ENCODE measurements around the gene LHPP. TPM values are rescaled to one million over a fixed set of nuclear protein-coding genes. Genes with fewer than 3 reads are reported as not detected.

LHPP gene
- total and polyA plus RNA-seq, 2 donors (not counting 1 experiment from before 2014, with no cell fraction given), result 10.2 to 15.6 TPM

DNA sequence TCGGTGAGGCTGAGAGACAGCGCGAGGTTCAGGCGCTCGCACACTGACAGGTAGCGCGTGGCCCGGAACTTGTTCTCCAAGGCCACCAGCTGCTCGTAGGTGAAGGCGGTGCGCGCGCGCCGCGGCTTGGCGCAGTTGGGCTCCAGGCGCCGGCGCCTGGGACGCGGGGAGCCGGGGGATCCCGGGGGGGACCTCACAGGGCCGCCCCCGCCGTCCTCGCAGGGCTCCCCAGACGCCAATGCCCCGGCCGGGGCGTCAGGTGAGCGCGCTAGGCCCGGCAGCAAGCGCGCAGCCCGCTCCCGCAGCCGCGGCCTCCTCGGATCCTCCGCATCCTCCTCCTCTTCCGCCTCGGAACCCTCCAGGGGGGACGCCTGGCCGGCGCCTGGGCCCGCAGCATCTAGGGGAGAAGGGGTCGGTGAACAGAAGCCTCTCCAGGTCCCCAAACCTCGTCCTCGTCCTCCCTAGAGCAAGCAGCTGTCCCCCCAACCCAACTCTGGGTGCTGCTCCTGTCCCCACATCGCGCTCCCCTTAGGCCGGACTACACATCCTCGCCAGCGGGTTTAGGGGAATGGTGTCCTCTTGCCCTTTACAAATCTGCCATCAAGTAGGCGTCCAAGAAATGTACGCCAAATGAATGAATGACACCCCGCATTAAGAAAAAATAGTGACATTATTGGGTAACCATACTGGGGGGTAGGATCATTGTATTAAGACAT, 13.7 kb upstream of the LHPP start:
- Histone ChIP-seq H3K4me3 (replicated peaks in 1 of 4; ENCODE audit: control extremely low read depth in 1 of 4, insufficient read depth in 1 of 4, low read depth in 3 of 4, low read length in 4 of 4) (no peak overlapping the region), H2AFZ (ENCODE audit: low read length) (no peak overlapping the region), H3K4me2 (ENCODE audit: extremely low read depth, insufficient read depth, low read length) (no peak overlapping the region), H3K9me3 (ENCODE audit: control insufficient read depth, insufficient read depth, low read depth, low read length) (no peaks in the 10 kb centered on the region), H3K27me3 (ENCODE audit: control insufficient read depth, insufficient read depth, low read length) (peaks cover 51% of the 10 kb centered on the region), H3K4me1 (ENCODE audit: control insufficient read depth, extremely low read depth, insufficient read depth, low read length) (no peaks in the 10 kb centered on the region), H3K9ac (ENCODE audit: insufficient read depth, low read length) (no peak overlapping the region), H3K79me2 (ENCODE audit: control insufficient read depth, insufficient read depth, low read length) (no peaks in the 10 kb centered on the region), H3K27ac (ENCODE audit: insufficient read depth, low read length) (no peak overlapping the region), H4K20me1 (ENCODE audit: control insufficient read depth, extremely low read depth, insufficient read depth, low read length) (no peaks in the 10 kb centered on the region), H3K36me3 (ENCODE audit: control insufficient read depth, insufficient read depth, low read length) (no peaks in the 10 kb centered on the region)
- no peak for TF ChIP-seq CTCF (conservative IDR thresholded peaks at IDR 0.05 in 1 of 2, IDR thresholded peaks at IDR 0.05 in 1 of 2; ENCODE audit: low read depth in 1 of 2, low read length in 2 of 2)
- peak; percentile 97 for TF ChIP-seq EZH2 (IDR thresholded peaks at IDR 0.05; ENCODE audit: low read length, missing control alignments)
- no peak for DNase-seq (ENCODE audit: low read depth in 2 of 2)

DNA sequence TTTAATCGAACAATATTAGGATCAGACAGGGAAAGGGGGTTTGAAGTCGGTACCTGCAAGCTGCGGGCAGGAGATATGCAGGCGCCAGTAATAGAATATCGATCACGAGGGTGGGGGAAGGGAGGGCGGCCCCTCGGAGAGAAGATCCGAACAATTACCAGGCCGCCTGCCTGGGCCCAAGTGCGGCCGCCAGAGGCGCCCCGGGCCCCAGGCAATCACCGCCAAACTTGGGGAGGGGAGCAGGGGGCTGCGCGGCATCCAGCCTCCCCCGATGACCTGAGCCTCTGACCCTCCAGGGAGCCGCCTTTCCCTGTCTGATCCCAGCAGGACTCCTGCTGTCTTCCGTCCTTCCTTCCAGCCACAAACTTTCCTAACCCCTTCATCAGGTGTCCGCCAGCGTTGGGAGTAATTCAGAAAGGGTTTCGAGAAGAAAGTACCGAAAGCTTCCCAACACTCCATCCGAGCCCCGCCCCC, 12.9 kb upstream of the LHPP start:
- no peaks in the 10 kb centered on the region for H3K9me3 ChIP-seq (ENCODE audit: control insufficient read depth, insufficient read depth, low read depth, low read length)
- peaks cover 55% of the 10 kb centered on the region for H3K27me3 ChIP-seq (ENCODE audit: control insufficient read depth, insufficient read depth, low read length)
- no peaks in the 10 kb centered on the region for H3K36me3 ChIP-seq (ENCODE audit: control insufficient read depth, insufficient read depth, low read length)
- no peaks in the 10 kb centered on the region for H4K20me1 ChIP-seq (ENCODE audit: control insufficient read depth, extremely low read depth, insufficient read depth, low read length)
- DNase-seq (ENCODE audit: low read depth in 2 of 2), result no peak
- H3K9ac ChIP-seq (ENCODE audit: insufficient read depth, low read length), result no peak overlapping the region
- no peak overlapping the region for H2AFZ ChIP-seq (ENCODE audit: low read length)
- no peaks in the 10 kb centered on the region for H3K4me1 ChIP-seq (ENCODE audit: control insufficient read depth, extremely low read depth, insufficient read depth, low read length)
- TF ChIP-seq EZH2 (IDR thresholded peaks at IDR 0.05; ENCODE audit: low read length, missing control alignments), result no peak
- no peak for TF ChIP-seq CTCF (conservative IDR thresholded peaks at IDR 0.05 in 1 of 2, IDR thresholded peaks at IDR 0.05 in 1 of 2; ENCODE audit: low read depth in 1 of 2, low read length in 2 of 2)
- H3K27ac ChIP-seq (ENCODE audit: insufficient read depth, low read length), result no peak overlapping the region
- no peak overlapping the region for H3K4me2 ChIP-seq (ENCODE audit: extremely low read depth, insufficient read depth, low read length)
- no peaks in the 10 kb centered on the region for H3K79me2 ChIP-seq (ENCODE audit: control insufficient read depth, insufficient read depth, low read length)
- no peak overlapping the region for H3K4me3 ChIP-seq (replicated peaks in 1 of 4; ENCODE audit: control extremely low read depth in 1 of 4, insufficient read depth in 1 of 4, low read depth in 3 of 4, low read length in 4 of 4)

- Histone ChIP-seq H2AFZ (ENCODE audit: low read length) (no peak overlapping the region), H3K4me2 (ENCODE audit: extremely low read depth, insufficient read depth, low read length) (no peak overlapping the region), H3K4me3 (replicated peaks in 1 of 4; ENCODE audit: control extremely low read depth in 1 of 4, insufficient read depth in 1 of 4, low read depth in 3 of 4, low read length in 4 of 4) (no peak overlapping the region), H3K9me3 (ENCODE audit: control insufficient read depth, insufficient read depth, low read depth, low read length) (no peaks in the 10 kb centered on the region), H3K27ac (ENCODE audit: insufficient read depth, low read length) (no peak overlapping the region), H3K4me1 (ENCODE audit: control insufficient read depth, extremely low read depth, insufficient read depth, low read length) (no peaks in the 10 kb centered on the region), H3K79me2 (ENCODE audit: control insufficient read depth, insufficient read depth, low read length) (no peaks in the 10 kb centered on the region), H3K36me3 (ENCODE audit: control insufficient read depth, insufficient read depth, low read length) (no peaks in the 10 kb centered on the region), H3K9ac (ENCODE audit: insufficient read depth, low read length) (no peak overlapping the region), H3K27me3 (ENCODE audit: control insufficient read depth, insufficient read depth, low read length) (peaks cover 62% of the 10 kb centered on the region), H4K20me1 (ENCODE audit: control insufficient read depth, extremely low read depth, insufficient read depth, low read length) (no peaks in the 10 kb centered on the region)
- TF ChIP-seq CTCF (conservative IDR thresholded peaks at IDR 0.05 in 1 of 2, IDR thresholded peaks at IDR 0.05 in 1 of 2; ENCODE audit: low read depth in 1 of 2, low read length in 2 of 2), result no peak
- TF ChIP-seq EZH2 (IDR thresholded peaks at IDR 0.05; ENCODE audit: low read length, missing control alignments), result peak; percentile 93
- DNase-seq (ENCODE audit: low read depth in 2 of 2), result no peak
These were observed 12.2 kb upstream of the LHPP start for GRCh38 chr10:124449170-124450011.
